CD4-positive, alpha-beta memory T cell (primary cell): ENCODE results near the gene OR1L4. TPM values are rescaled to one million over a fixed set of nuclear protein-coding genes. Genes with fewer than 3 reads are reported as not detected.

ENCODE experiments used
- CTCF ChIA-PET: fragments of 350-600 bp; sonication (Branson Sonifier 250); formaldehyde crosslinking; loops from one replicate; lab custom pipeline; 2021; ENCODE audit warnings: inconsistent platforms; ENCODE audit not compliant: partially characterized antibody; lab: Charles Lee
- POLR2A ChIA-PET: fragments of 350-600 bp; sonication (Branson Sonifier 250); formaldehyde crosslinking; loops from one replicate; lab custom pipeline; 2021; ENCODE audit not compliant: partially characterized antibody; lab: Charles Lee
- DNase-seq, 5 donors: peaks; one replicate each; pipeline versions ENCODE4 v3.0.0 to v3.0.0-alpha.2; 2020 to 2022; ENCODE audit warnings: mixed read lengths in 1 of 5
- H3K27ac ChIP-seq: one replicate; pipeline ENCODE4 v1.7.0; 2013; ENCODE audit warnings: low read depth, low read length
- H3K27me3 ChIP-seq: 2 replicates; pipeline ENCODE4 v1.7.0; 2013; ENCODE audit warnings: mild to moderate bottlenecking, low read length, moderate library complexity; ENCODE audit not compliant: insufficient read depth
- H3K36me3 ChIP-seq: 2 replicates; pipeline ENCODE4 v1.7.0; 2013; ENCODE audit warnings: mild to moderate bottlenecking, low read length, moderate library complexity; ENCODE audit not compliant: insufficient read depth
- H3K4me1 ChIP-seq: 2 replicates; pipeline ENCODE4 v1.7.0; 2013; ENCODE audit warnings: mild to moderate bottlenecking, low read length, moderate library complexity; ENCODE audit not compliant: insufficient read depth
- H3K4me3 ChIP-seq, 2 donors: one replicate each; pipeline ENCODE4 v1.7.0; 2013; ENCODE audit warnings: low read length in 2 of 2, mild to moderate bottlenecking in 1 of 2
- H3K9me3 ChIP-seq, 2 donors: one replicate each; pipeline ENCODE4 v1.7.0; 2013; ENCODE audit warnings: low read length in 2 of 2, control low read depth in 1 of 2; ENCODE audit not compliant: control insufficient read depth in 1 of 2
- H3K27ac Mint-ChIP-seq, 7 donors: one replicate each; pipeline ENCODE4 v1.8.0; 2020 to 2021; ENCODE audit warnings: mixed read lengths in 7 of 7, mild to moderate bottlenecking in 6 of 7, inconsistent platforms in 3 of 7, moderate library complexity in 3 of 7
- H3K27me3 Mint-ChIP-seq, 2 donors: one replicate each; pipeline ENCODE4 v1.8.0; 2020 to 2021; ENCODE audit warnings: mixed read lengths in 2 of 2
- H3K36me3 Mint-ChIP-seq, 2 donors: one replicate each; pipeline ENCODE4 v1.8.0; 2020 to 2021; ENCODE audit warnings: mixed read lengths in 2 of 2, inconsistent platforms in 1 of 2, mild to moderate bottlenecking in 1 of 2
- H3K4me1 Mint-ChIP-seq, 4 donors: one replicate each; pipeline ENCODE4 v1.8.0; 2020 to 2021; ENCODE audit warnings: mixed read lengths in 4 of 4, mild to moderate bottlenecking in 1 of 4
- H3K4me3 Mint-ChIP-seq, 8 donors: one replicate each; pipeline ENCODE4 v1.8.0; 2020 to 2021; ENCODE audit warnings: mixed read lengths in 8 of 8, mild to moderate bottlenecking in 7 of 8, moderate library complexity in 6 of 8, inconsistent platforms in 3 of 8
- H3K9me3 Mint-ChIP-seq, 8 donors: one replicate each; pipeline ENCODE4 v1.8.0; 2020 to 2021; ENCODE audit warnings: mixed read lengths in 8 of 8, mild to moderate bottlenecking in 5 of 8, inconsistent platforms in 3 of 8, moderate library complexity in 1 of 8
- intact Hi-C: fragments of 100-400 bp; cut with micrococcal nuclease; formaldehyde crosslinking; loops from one replicate; pipeline ENCODE4 v1.15.1; 2023
- polyA plus RNA-seq, 2 donors: library from polyadenylated mRNA; unstranded; fragments of 300-500 nt; fragmentation: Illumina TruSeq; gene quantifications; one replicate each; pipeline ENCODE4 v1.2.3, GENCODE V29; 2021
- total RNA-seq, 2 experiments: library from RNA; stranded (reverse); gene quantifications; one replicate each; pipeline ENCODE4 v1.2.3, GENCODE V29; 2021

Gene OR1L4
- total and polyA plus RNA-seq, 4 experiments from 2014 or later = not detected

GRCh38 chr9:122767817-122768216 lies 44.0 kb downstream of the OR1L4 start:
- no peak overlapping the region for H3K27ac ChIP-seq
- H3K9me3 ChIP-seq = no peaks in the 10 kb centered on the region
- no peak overlapping the region for H3K4me3 ChIP-seq
- intact Hi-C loops = no loop called here
- ChIA-PET CTCF (no interaction called here), POLR2A (no interaction called here)
- H3K4me3 Mint-ChIP-seq = no peak overlapping the region
- H3K36me3 Mint-ChIP-seq = peaks cover 8 to 16% of the 10 kb centered on the region in 2 donors
- H3K9me3 Mint-ChIP-seq = peaks cover 0 to 57% (median 50%) of the 10 kb centered on the region in 8 donors
- H3K27me3 Mint-ChIP-seq = peaks cover 0 to 3% of the 10 kb centered on the region in 2 donors
- H3K27ac Mint-ChIP-seq = no peak overlapping the region
- no peaks in the 10 kb centered on the region for H3K36me3 ChIP-seq
- H3K4me1 ChIP-seq = no peaks in the 10 kb centered on the region
- no peaks in the 10 kb centered on the region for H3K4me1 Mint-ChIP-seq
- DNase-seq = no peak
- H3K27me3 ChIP-seq = no peaks in the 10 kb centered on the region

Other genes starting within 250 kb of the OR1L4 start
- not detected for gene OR1J1, start 246.1 kb upstream of the OR1L4 start, total RNA-seq
- gene OR1J1, start 246.1 kb upstream of the OR1L4 start, polyA plus RNA-seq = not detected
- gene OR1J2, start 213.2 kb upstream of the OR1L4 start, total RNA-seq = not detected
- gene OR1J2, start 213.2 kb upstream of the OR1L4 start, polyA plus RNA-seq = not detected
- gene OR1J4, start 204.8 kb upstream of the OR1L4 start, total RNA-seq = not detected
- gene OR1J4, start 204.8 kb upstream of the OR1L4 start, polyA plus RNA-seq = not detected
- gene OR1N1, start 196.7 kb upstream of the OR1L4 start, total RNA-seq = not detected
- gene OR1N1, start 196.7 kb upstream of the OR1L4 start, polyA plus RNA-seq = not detected
- not detected for gene OR1N2, start 170.9 kb upstream of the OR1L4 start, total RNA-seq
- gene OR1N2, start 170.9 kb upstream of the OR1L4 start, polyA plus RNA-seq = not detected
- not detected for gene OR1L8, start 140.6 kb upstream of the OR1L4 start, total RNA-seq
- gene OR1L8, start 140.6 kb upstream of the OR1L4 start, polyA plus RNA-seq = not detected
- gene OR1Q1, start 109.3 kb upstream of the OR1L4 start, total RNA-seq = not detected
- not detected for gene OR1Q1, start 109.3 kb upstream of the OR1L4 start, polyA plus RNA-seq
- gene OR1B1, start 66.4 kb upstream of the OR1L4 start, total RNA-seq = not detected
- gene OR1B1, start 66.4 kb upstream of the OR1L4 start, polyA plus RNA-seq = not detected
- gene OR1L1, start 62.3 kb upstream of the OR1L4 start, total RNA-seq = not detected
- gene OR1L1, start 62.3 kb upstream of the OR1L4 start, polyA plus RNA-seq = not detected
- gene OR1L3, start 48.9 kb upstream of the OR1L4 start, total RNA-seq = not detected
- not detected for gene OR1L3, start 48.9 kb upstream of the OR1L4 start, polyA plus RNA-seq
- not detected for gene OR1L6, start 18.3 kb downstream of the OR1L4 start, total RNA-seq
- gene OR1L6, start 18.3 kb downstream of the OR1L4 start, polyA plus RNA-seq = not detected
- not detected for gene OR5C1, start 64.9 kb downstream of the OR1L4 start, total RNA-seq
- not detected for gene OR5C1, start 64.9 kb downstream of the OR1L4 start, polyA plus RNA-seq
- not detected for gene OR1K1, start 76.1 kb downstream of the OR1L4 start, total RNA-seq
- gene OR1K1, start 76.1 kb downstream of the OR1L4 start, polyA plus RNA-seq = not detected
- gene PDCL, start 104.6 kb downstream of the OR1L4 start, total RNA-seq = 10 to 100 TPM; 16.5 to 18.1 TPM
- gene PDCL, start 104.6 kb downstream of the OR1L4 start, polyA plus RNA-seq = 10 to 100 TPM; 10.4 to 12.1 TPM
- 10 to 100 TPM; 66.6 to 70.7 TPM for gene RC3H2, start 181.4 kb downstream of the OR1L4 start, total RNA-seq
- gene RC3H2, start 181.4 kb downstream of the OR1L4 start, polyA plus RNA-seq = 10 to 100 TPM; 18.7 to 27.4 TPM
- 10 to 100 TPM; 20.2 to 20.5 TPM for gene ZBTB6, start 189.3 kb downstream of the OR1L4 start, total RNA-seq
- 1 to 10 TPM; 2.5 to 2.9 TPM for gene ZBTB6, start 189.3 kb downstream of the OR1L4 start, polyA plus RNA-seq
- 10 to 100 TPM; 10.5 to 10.9 TPM for gene ZBTB26, start 207.5 kb downstream of the OR1L4 start, total RNA-seq
- gene ZBTB26, start 207.5 kb downstream of the OR1L4 start, polyA plus RNA-seq = 1 to 10 TPM; 1.4 TPM
- gene RABGAP1, start 217.0 kb downstream of the OR1L4 start, total RNA-seq = 10 to 100 TPM; 43.2 to 43.6 TPM
- gene RABGAP1, start 217.0 kb downstream of the OR1L4 start, polyA plus RNA-seq = 10 to 100 TPM; 21.6 to 24.1 TPM